MM.1S (cell line): Measurements from ENCODE around the gene SHISA6.

Experiments
- DNase-seq: peaks from one replicate; pipeline ENCODE4 v3.0.0-alpha.2; 2015
- H2AFZ ChIP-seq: fragments of 300-600 bp; sonication (generic); 2 replicates; pipeline ENCODE4 v1.6.0; 2016; ENCODE audit warnings: antibody characterized with exemption, low read length
- H3F3A ChIP-seq: fragments of 300-600 bp; sonication (generic); 2 replicates; pipeline ENCODE4 v1.6.1; 2016; ENCODE audit warnings: mild to moderate bottlenecking, antibody characterized with exemption, low read length, moderate library complexity, mixed read lengths; ENCODE audit not compliant: insufficient read depth
- H3K27ac ChIP-seq: fragments of 300-600 bp; sonication (generic); 2 replicates; pipeline ENCODE4 v1.5.1; 2016; ENCODE audit warnings: mild to moderate bottlenecking, low read length
- H3K27me3 ChIP-seq: fragments of 300-600 bp; sonication (generic); replicated peaks from 2 replicates; pipeline ENCODE4 v1.6.0; 2016; ENCODE audit warnings: low read length; ENCODE audit not compliant: insufficient read depth
- H3K36me3 ChIP-seq: fragments of 300-600 bp; sonication (generic); replicated peaks from 2 replicates; pipeline ENCODE4 v1.6.1; 2016; ENCODE audit warnings: mild to moderate bottlenecking, low read length, mixed read lengths; ENCODE audit not compliant: insufficient read depth
- H3K4me1 ChIP-seq: fragments of 300-600 bp; sonication (generic); 2 replicates; pipeline ENCODE4 v1.6.1; 2016; ENCODE audit warnings: low read length, mixed read lengths
- H3K4me2 ChIP-seq: fragments of 300-600 bp; sonication (generic); 2 replicates; pipeline ENCODE4 v1.6.0; 2016; ENCODE audit warnings: low read depth, low read length
- H3K4me3 ChIP-seq: fragments of 300-600 bp; sonication (generic); 2 replicates; pipeline ENCODE4 v1.5.1; 2016; ENCODE audit warnings: low read length, mixed read lengths
- H3K79me2 ChIP-seq: fragments of 300-600 bp; sonication (generic); 2 replicates; pipeline ENCODE4 v1.6.1; 2016; ENCODE audit warnings: mixed run types, low read length, mixed read lengths
- H3K9ac ChIP-seq: fragments of 300-600 bp; sonication (generic); 2 replicates; pipeline ENCODE4 v1.6.1; 2016; ENCODE audit warnings: low read length, mixed read lengths
- H3K9me2 ChIP-seq: fragments of 300-600 bp; sonication (generic); replicated peaks from 2 replicates; pipeline ENCODE4 v1.6.1; 2016; ENCODE audit warnings: mild to moderate bottlenecking, low read length, mixed read lengths; ENCODE audit not compliant: insufficient read depth
- H3K9me3 ChIP-seq: fragments of 300-600 bp; sonication (generic); replicated peaks from 2 replicates; pipeline ENCODE4 v1.6.1; 2016; ENCODE audit warnings: mild to moderate bottlenecking, low read length, mixed read lengths; ENCODE audit not compliant: insufficient read depth
- H4K20me1 ChIP-seq: fragments of 300-600 bp; sonication (generic); 2 replicates; pipeline ENCODE4 v1.6.1; 2016; ENCODE audit warnings: mild to moderate bottlenecking, low read length, moderate library complexity, mixed read lengths; ENCODE audit not compliant: insufficient read depth
- EZH2 ChIP-seq: fragments of 300-600 bp; sonication (generic); optimal IDR thresholded peaks from 2 replicates; pipeline ENCODE3; 2017; ENCODE audit warnings: low read depth, mild to moderate bottlenecking, antibody characterized with exemption, low read length, mixed read lengths
- EZH2phosphoT487 ChIP-seq: fragments of 300-600 bp; sonication (generic); IDR thresholded peaks from 2 replicates; pipeline ENCODE4 v1.6.1; 2018; ENCODE audit warnings: antibody characterized with exemption, low read length
- TF ChIP-seq, protein P1 (sequence below): fragments of 300-600 bp; sonication (generic); IDR thresholded peaks from 2 replicates; pipeline ENCODE4 v1.5.1; 2016; ENCODE audit warnings: antibody characterized with exemption, low read length, mixed read lengths

SHISA6 gene

DNA sequence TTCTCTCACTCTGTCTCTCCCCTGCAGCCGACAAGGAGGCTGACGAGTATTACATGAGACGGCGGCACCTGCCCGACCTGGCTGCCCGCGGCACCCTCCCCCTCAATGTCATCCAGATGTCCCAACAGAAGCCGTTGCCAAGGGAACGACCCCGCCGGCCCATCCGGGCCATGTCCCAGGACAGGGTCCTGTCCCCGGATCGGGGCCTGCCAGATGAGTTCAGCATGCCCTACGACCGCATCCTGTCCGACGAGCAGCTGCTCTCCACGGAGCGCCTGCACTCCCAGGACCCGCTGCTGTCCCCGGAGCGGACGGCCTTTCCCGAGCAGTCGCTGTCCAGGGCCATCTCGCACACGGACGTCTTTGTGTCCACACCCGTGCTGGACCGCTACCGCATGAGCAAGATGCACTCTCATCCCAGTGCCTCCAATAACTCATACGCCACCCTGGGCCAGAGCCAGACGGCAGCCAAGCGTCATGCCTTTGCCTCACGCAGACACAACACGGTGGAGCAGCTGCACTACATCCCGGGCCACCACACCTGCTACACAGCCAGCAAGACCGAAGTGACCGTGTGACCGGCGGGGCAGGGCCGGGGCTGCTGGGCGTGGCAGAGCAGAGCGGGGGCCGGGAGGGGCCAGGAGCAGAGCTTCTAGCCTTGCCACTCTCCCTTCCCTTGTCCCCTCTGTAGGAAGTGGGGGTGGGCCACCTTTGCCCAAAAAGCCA is 316.9 kb downstream of the SHISA6 start:
- no peaks in the 10 kb centered on the region for H3K27me3 ChIP-seq
- no peak for DNase-seq
- H3K79me2 ChIP-seq, result no peaks in the 10 kb centered on the region
- H3K9ac ChIP-seq, result no peak overlapping the region
- no peak overlapping the region for H3K27ac ChIP-seq
- no peaks in the 10 kb centered on the region for H3K4me1 ChIP-seq
- no peak overlapping the region for H3K4me2 ChIP-seq
- no peak for TF ChIP-seq EZH2
- no peak for TF ChIP-seq EZH2phosphoT487
- TF ChIP-seq, protein P1, sequence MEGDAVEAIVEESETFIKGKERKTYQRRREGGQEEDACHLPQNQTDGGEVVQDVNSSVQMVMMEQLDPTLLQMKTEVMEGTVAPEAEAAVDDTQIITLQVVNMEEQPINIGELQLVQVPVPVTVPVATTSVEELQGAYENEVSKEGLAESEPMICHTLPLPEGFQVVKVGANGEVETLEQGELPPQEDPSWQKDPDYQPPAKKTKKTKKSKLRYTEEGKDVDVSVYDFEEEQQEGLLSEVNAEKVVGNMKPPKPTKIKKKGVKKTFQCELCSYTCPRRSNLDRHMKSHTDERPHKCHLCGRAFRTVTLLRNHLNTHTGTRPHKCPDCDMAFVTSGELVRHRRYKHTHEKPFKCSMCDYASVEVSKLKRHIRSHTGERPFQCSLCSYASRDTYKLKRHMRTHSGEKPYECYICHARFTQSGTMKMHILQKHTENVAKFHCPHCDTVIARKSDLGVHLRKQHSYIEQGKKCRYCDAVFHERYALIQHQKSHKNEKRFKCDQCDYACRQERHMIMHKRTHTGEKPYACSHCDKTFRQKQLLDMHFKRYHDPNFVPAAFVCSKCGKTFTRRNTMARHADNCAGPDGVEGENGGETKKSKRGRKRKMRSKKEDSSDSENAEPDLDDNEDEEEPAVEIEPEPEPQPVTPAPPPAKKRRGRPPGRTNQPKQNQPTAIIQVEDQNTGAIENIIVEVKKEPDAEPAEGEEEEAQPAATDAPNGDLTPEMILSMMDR, result no peak
- no peaks in the 10 kb centered on the region for H3F3A ChIP-seq
- no peaks in the 10 kb centered on the region for H3K9me2 ChIP-seq
- no peak overlapping the region for H3K4me3 ChIP-seq
- H4K20me1 ChIP-seq, result no peaks in the 10 kb centered on the region
- H2AFZ ChIP-seq, result no peak overlapping the region
- H3K36me3 ChIP-seq, result no peaks in the 10 kb centered on the region
- H3K9me3 ChIP-seq, result no peaks in the 10 kb centered on the region

DNA sequence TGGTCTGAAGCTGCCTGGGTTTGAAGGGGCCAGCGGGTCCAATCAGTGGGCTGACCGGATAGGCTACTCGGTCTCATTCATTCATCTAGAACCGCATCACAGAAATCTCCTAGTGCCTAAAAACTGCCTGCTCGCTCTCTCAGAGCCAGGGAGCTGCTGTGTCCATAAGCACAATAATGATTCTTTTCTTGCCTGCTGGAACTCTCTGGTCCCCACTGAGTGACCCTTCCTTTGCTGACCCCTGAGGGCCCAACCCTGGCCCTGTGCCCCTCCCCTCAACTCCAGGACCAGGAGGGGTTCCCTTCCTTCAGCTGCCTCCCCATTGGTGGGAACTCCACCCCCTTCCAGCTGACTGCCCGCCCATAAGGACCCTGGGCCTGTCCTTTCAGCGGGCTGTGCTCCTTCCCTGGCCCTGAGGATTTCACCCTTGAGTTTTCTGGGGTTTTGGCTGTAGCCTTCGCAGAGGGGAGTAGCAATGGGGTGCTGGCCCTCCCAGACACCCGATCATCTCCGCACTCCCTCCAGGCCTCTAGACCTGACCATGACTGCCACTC is 317.7 kb downstream of the SHISA6 start:
- no peak overlapping the region for H3K9ac ChIP-seq
- no peaks in the 10 kb centered on the region for H3K9me3 ChIP-seq
- no peak overlapping the region for H2AFZ ChIP-seq
- no peaks in the 10 kb centered on the region for H4K20me1 ChIP-seq
- no peak for DNase-seq
- no peaks in the 10 kb centered on the region for H3K9me2 ChIP-seq
- TF ChIP-seq, protein P1, result no peak
- TF ChIP-seq EZH2phosphoT487 (no peak), EZH2 (no peak)
- H3K27me3 ChIP-seq, result no peaks in the 10 kb centered on the region
- H3K36me3 ChIP-seq, result no peaks in the 10 kb centered on the region
- no peak overlapping the region for H3K27ac ChIP-seq
- no peak overlapping the region for H3K4me2 ChIP-seq
- H3K4me1 ChIP-seq, result no peaks in the 10 kb centered on the region
- no peak overlapping the region for H3K4me3 ChIP-seq
- no peaks in the 10 kb centered on the region for H3F3A ChIP-seq
- no peaks in the 10 kb centered on the region for H3K79me2 ChIP-seq

DNA sequence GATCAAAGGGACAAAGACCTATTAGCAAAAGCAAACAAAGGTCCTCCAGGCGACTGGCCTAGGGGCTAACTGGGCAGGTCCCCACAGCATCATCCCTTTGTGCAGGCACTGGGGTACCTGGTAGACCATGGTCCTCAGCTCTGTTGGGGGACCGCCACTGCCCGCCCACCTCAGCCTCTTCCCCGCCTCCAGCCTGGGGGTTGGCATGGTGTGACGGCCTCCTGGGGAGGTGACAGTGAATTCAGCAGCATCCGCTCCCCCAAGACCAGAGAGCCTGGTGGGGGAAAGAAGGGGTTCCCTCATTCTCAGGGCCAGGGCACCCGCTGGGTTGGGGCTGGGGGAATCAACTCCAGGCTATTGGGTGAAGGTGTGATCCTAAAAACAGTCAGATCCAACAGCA is 318.6 kb downstream of the SHISA6 start:
- no peaks in the 10 kb centered on the region for H3K9me3 ChIP-seq
- no peak overlapping the region for H3K4me3 ChIP-seq
- TF ChIP-seq, protein P1, result no peak
- TF ChIP-seq EZH2 (no peak), EZH2phosphoT487 (no peak)

More for the DNA sequence above, 318.6 kb downstream of the SHISA6 start:
- Histone ChIP-seq H3K4me2 (no peak overlapping the region), H3K27ac (no peak overlapping the region), H3K79me2 (no peaks in the 10 kb centered on the region), H3K27me3 (no peaks in the 10 kb centered on the region), H3K9me2 (no peaks in the 10 kb centered on the region), H2AFZ (no peak overlapping the region), H3K36me3 (no peaks in the 10 kb centered on the region), H4K20me1 (no peaks in the 10 kb centered on the region), H3K4me1 (no peaks in the 10 kb centered on the region), H3K9ac (no peak overlapping the region), H3F3A (no peaks in the 10 kb centered on the region)
- DNase-seq, result no peak
